ENCODE results near the gene CBFB.
"Not testable (repeated sequence)": the region's sequence is repeated elsewhere in the genome, so short reads cannot be mapped to it uniquely, and the experiment has no call there.

The CBFB gene

DNA sequence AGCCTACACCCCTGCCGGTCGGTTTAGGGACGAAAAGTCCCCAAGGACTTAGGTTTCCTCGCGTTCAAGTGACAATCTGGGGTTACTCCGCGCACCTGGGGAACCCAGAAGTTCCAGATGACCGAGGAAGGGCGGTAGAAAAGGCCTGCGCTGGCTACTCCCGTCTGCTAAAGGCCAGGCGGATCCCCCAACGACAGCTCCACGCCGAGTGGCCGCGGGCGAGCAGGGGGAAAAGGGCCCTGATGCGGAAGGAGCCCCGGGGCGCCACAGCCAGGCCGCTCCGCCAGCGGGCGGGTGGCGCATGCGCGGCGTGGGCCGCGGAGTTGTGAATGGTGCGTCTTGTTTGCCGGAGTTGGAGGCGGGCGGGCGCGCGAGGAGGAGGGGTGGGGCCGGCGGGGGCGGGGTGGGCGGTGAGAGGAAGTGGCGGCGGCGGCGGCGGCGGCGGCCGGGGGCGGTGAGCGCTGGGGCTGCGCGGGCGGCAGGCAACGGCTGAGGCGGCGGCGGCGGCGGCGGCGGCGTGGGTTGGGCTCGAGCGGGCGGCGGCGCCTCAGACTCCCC lies at the start of gene CBFB:
CBFB (plus strand) TSS at position 454 of the 558 bp plus-strand sequence. CDS start 259 bp downstream, outside the sequence.
- DNase-seq (ENCODE audit: low spot score) = peak; percentile 87

DNA sequence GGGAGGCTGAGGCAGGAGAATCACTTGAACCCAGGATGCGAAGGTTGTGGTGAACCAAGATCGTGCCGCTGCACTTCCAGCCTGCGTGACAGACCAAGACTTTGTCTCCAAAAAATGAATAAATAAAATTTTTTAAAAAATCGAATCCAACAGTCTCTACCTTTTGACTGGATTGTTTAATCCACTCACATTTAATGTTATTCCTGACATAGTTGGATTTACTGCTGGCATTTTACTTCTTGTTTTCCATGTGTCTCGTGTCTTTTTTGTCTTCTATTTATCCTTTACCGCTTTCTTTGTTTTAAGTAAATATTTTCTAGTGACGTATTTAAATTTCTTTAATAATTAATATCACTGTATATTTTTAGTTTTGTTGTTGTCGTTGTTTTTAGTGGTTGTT lies 45.9 kb upstream of the CBFB start:
- DNase-seq (ENCODE audit: low spot score) = no peak

DNA sequence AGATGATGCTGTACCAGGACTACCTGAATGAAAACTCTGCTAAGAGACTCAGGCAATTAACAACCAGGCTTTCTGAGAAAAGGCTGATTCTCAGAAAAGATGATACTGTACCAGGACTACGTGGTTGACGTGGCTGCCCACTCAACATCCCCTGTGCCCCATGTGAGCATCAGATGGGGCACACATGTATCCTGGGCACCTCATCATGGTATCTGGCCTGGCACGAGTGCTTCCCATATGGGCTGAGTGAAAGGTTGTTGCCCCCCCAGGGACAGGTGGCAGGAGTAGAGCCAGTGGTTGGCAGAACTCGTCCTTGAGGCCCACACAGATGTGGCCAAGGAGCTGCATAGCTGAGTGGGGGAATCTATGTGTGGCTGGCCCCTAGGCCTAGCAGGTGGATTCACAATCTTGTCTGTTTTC lies 44.0 kb upstream of the CBFB start:
- DNase-seq (ENCODE audit: low spot score) = no peak

DNA sequence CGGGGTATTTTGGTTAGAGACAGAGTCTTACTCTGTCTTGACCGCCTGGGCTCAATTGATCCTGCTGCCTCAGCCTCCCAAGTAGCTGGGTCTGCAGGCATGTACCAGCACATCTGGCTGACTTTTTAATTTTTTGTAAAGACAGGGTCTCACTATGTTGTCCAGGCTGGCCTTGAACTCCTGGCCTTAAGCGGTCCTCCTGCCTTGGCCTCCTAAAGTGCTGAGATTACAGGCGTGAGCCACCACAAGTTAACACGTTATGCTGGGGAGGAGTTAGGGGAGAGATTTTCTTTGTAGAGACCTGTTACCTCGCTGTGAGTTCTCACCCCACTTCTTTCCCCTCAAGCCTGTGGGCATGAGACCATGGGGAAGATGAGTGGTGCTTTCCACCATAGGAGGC lies 42.4 kb upstream of the CBFB start:
- no peak for DNase-seq (ENCODE audit: low spot score)

DNA sequence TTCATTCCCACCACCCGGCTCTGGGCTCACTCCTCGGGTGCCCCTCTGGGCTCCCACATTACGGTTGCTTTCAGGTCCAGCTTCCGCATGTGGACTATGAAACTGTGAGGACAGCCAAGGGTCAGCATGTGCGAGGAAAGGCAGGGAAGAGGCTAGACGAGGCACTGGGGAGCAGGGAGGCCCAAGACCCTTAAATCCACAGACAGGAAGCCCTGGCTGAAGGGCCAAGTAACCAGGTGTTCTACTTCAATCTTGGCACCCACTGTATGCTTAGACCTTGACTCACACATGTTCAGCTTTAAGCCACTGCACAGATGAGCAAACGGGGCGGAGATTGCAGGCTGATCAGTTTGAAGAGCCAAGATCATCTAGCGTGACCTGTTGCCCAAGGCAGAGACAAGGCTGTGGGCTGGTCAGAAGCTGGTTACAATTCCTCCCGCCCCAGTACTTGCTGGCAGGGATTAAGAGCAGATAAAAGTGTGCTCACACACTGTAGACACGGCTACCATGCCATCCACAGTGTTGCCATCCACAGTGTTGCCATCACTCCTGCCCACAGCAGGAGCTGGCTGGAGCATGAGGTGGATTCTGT lies 40.7 kb upstream of the CBFB start, which contains the start of gene CES4A:
CES4A (plus strand) TSS at position 393 of the 592 bp plus-strand sequence; CDS start at position 577, 184 bp downstream.
- DNase-seq (ENCODE audit: low spot score) = no peak

DNA sequence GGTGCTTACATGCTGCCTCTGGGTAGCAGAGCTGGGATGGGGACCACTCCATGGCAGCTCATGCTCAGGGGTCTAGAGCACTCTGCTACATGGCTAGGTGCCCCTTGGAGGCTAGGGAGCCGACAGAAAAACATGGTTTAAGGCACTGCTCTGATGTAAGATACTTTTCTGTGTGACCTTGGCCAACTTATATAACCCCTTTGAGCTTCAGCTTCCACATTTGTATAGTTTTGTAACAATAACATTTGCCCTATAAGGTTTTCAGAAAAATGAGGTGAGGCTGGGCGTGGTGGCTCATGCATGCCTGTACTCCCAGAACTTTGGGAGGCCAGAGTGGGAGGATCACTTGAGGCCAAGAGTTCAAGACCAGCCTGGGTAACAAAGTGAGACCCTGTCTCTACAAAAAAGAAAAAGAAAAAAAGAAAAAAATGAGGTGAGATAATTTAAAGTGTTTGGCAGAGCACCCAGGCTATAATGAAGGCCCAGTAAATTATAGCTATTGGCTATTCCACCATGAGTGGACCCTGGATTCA lies 37.3 kb upstream of the CBFB start:
- no peak for DNase-seq (ENCODE audit: low spot score)

DNA sequence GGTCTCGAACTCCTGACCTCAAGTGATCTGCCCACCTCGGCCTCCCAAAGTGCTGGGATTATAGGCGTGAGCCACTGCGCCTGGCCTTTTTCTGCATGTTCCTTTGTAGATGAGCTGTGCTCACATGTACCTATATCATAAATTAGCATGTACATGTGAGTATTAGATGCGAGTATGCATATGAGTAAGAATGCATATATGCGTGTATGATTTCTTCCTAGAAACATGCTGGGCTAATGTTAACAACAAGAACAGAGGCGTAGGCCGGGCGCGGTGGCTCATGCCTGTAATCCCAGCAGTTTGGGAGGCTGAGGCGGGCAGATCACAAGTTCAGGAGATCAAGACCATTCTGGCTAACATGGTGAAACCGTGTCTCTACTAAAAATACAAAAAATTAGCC lies 35.4 kb upstream of the CBFB start:
- DNase-seq (ENCODE audit: low spot score) = not testable (repeated sequence)

DNA sequence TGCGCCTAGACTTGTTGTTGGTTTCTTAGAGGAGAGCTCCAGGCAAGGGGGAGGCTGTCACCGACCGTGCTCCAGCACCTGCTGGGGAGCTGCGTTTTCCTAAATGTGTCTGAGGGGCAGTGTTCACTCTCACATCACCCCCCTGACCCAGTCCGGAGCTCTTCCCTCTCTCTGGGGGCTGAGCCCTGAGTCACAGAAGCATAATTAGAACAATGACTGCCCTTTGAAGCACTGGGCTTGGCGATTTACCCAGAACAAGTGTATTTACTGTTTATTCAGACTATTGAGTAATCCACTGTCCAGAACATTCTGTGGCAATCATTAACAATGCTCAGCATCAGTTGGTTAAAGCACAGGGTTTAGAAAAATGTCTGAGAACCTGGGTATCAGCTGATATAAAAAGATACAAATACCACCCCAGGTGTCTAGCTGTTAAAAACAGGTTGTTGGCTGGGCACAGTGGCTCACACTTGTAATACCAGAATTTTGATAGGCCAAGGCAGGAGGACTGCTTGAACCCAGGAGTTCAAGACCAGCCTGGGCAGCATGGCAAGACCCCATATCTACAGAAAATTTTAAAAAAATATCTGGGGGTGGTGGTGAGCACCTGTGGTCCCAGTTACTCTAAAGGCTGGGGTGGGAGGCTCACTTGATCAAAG lies 32.5 kb upstream of the CBFB start:
- peak; percentile 100 for DNase-seq (ENCODE audit: low spot score)

DNA sequence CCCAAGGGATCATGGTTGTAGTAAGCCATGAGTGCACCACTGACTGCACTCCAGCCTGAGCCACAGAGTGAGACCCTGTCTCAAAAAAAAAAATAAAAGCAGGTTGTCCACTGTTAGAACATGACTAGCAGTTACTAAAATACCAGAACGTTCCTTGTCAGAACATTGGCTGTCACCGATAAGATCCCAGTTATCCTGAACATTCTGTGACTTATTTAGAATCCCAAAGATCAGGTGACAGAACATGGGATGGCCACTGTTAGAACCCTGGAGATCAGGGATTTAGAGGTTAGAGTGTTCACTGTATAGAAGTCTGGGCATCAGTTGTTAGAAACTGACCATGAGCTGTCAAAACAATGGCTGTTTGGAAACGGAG lies 32.0 kb upstream of the CBFB start:
- DNase-seq (ENCODE audit: low spot score) = peak; percentile 58

DNA sequence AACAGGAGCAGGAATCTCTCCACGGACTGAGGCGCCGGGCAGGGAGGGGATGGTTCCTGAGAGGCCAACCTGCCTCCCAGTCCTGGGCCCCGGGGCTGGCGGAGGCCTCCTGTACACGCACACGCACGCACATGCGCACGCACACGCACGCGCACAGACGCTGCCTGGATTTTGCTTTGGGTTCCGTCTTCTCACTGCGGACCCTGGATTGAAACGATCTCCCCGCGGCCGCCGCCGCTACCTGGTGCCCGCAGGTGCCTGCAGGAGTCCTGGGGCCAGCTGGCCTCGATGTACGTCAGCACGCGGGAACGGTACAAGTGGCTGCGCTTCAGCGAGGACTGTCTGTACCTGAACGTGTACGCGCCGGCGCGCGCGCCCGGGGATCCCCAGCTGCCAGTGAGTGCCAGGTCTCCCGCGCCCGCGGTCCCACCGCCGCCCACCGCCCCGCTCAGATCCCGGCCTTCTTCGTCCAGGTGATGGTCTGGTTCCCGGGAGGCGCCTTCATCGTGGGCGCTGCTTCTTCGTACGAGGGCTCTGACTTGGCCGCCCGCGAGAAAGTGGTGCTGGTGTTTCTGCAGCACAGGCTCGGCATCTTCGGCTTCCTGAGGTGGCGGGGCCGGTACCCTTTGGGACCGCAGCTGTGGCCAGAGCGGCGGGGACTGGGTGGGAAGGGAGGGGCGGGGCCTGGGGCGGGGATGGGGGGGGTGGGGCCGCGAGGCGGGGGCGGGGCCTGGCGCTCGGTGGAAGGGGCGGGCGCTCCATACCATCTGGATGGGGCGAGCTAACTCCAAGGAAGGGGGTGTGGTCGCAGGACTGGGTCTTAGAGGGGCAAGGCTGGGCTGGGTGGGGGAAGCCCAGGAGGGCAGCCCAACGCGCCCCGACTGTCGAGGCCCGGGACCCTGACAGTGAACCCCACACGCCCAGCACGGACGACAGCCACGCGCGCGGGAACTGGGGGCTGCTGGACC lies 28.3 kb upstream of the CBFB start:
- DNase-seq (ENCODE audit: low spot score) = peak; percentile 42

DNA sequence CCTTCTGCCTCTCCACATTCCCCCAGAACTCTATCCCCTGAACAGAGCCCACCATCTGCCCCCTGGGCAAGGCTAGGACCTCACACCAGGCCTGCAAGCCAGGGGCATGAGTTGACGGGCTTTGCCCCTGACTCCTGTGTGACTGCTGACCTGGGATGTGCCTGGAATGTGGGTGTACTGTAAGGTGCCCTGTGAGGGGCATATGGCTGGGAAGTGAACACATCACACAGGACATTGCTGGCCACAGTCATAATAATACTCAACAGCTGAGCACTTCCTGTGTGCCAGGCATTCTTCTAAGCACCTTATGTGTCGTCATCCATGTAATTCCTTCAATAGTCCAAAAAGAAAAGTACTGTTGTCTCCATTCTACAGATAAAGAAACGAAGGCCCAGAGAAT lies 27.2 kb upstream of the CBFB start:
- DNase-seq (ENCODE audit: low spot score) = no peak

DNA sequence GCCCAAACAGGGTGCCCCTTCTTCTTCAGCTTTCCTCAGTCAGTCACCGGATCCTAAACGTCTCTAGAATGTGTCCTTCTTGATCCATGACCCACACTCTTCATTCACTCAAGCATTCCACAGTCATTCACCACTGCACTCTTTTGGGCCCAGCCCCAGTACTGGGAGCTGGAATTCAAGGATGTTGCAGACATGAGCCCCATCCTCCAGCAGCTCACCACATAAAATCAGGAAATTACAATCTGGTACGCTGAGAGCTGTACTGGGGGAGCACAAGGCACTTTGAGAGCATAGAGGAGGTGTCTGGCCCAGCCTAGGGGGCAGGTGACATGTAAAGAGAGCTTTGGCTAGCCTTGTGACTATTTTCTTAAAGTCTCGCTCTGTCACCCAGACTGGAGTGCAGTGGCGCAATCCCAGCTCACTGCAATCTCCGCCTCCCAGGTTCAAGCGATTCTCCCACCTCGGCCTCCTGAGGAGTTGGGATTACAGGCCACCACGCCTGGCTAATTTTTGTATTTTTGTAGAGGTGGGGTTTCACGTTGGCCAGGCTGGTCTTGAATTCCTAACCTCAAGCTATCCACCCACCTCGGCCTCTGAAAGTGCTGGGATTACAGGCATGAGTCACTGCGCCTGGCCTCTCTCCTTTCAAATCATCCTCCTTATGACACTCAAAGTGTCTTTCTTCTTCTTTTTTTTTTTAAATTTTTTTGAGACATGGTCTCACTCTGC lies 21.9 kb upstream of the CBFB start:
- DNase-seq (ENCODE audit: low spot score) = no peak

DNA sequence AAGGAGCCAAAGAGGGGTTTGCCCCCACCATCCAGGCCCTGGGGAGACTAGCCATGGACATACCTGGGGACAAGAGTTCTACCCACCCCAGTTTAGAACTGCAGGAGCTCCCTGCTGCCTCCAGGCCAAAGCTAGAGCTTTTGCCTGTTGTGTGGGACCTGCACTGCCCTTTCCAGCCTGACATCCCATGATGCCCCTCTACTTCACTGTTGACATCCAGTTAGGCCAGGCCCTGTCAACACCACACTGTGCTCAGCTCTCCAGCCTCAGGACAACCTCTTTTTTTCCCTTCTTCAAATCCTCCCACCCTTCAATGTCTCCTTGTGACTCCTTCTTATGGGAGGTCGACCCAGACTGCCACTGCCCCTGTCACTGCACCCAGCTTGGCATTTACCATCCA lies 19.8 kb upstream of the CBFB start:
- no peak for DNase-seq (ENCODE audit: low spot score)

DNA sequence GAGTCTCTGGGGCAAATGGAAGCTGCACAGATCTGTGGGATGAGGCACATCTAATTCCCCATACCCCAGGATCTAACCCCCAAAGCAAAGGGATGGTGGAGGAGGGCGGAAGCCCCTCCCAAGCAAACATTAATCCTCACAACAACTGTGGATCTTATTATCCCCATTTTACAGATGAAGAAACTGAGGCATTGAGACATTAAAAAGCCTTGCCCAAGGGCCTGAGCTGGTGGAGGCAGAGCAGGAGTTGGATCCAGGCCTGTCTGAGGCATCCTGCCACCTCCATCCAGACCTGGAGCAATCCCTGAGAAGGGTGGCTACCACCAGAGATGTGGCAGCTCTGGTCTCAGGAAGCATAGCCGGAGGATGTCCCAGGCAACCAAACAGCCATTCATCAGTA lies 17.7 kb upstream of the CBFB start:
- no peak for DNase-seq (ENCODE audit: low spot score)

DNA sequence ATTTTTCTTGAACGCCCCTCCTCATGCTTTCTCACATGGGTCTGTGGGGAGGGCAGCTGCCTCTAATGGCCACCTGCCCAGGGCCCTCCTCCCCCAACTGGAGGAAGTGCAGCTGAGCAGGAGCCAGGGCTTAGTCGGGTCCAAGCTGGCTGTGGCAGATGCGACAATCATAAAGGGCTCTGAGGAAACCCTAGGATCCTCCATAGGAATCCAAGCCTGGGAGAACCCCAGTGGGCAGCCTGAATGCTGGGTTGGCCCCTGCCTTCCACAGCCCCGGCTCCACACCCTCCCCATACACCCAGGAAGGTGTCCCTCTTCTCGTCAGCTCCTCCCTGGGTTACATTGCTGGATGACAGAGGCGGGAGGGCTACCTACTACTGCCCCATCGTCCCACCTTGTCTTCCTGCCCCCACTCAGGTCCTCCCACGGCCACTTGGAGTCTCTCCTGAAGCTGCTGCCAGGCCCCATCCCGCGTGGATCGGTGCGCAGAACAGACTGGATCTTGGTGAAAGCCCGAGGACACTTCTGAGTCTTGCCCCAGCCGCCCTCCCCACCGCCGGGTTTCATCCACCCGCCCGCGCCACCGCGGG lies 15.6 kb upstream of the CBFB start:
- peak; percentile 38 for DNase-seq (ENCODE audit: low spot score)

DNA sequence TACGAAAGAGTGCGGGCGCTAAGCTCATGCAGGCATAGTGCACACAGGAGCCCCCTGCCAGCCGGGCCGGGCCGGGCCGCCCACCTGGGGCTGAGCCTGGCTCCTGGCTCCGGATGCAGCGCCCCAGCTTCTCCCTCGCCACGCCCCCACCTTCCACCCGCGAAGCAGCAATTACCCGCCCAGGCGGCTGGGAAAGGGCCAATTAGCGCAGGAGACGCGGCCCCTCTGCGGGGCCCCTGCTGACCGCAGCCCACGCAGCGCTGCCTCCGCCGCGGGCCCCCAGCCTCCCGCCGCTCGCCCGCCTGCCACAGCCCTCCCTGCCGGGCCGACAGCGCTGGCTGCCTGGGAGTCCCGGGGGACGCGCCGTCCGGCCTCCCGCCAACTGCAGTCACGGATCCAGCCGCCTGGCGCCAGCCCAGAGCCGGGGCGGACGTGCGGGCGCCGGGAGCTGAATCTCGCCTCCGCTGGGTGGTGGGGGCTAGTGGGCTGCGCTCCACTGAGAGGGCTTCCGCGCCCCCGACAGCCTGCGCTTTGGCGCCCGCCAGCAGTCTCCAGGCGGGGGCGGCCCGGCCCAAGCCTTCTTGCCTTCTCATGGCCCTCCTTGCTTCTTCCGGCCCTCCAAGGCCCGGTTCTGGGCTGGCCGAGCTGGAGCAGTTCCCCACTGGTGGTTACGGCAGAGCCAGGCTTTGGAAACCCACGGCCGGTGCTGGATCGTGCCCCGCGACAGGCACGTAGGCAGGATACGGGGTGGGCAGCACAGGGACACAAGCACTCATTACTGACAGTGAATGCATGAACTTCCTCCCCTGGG lies 14.9 kb upstream of the CBFB start:
- peak; percentile 25 for DNase-seq (ENCODE audit: low spot score)

DNA sequence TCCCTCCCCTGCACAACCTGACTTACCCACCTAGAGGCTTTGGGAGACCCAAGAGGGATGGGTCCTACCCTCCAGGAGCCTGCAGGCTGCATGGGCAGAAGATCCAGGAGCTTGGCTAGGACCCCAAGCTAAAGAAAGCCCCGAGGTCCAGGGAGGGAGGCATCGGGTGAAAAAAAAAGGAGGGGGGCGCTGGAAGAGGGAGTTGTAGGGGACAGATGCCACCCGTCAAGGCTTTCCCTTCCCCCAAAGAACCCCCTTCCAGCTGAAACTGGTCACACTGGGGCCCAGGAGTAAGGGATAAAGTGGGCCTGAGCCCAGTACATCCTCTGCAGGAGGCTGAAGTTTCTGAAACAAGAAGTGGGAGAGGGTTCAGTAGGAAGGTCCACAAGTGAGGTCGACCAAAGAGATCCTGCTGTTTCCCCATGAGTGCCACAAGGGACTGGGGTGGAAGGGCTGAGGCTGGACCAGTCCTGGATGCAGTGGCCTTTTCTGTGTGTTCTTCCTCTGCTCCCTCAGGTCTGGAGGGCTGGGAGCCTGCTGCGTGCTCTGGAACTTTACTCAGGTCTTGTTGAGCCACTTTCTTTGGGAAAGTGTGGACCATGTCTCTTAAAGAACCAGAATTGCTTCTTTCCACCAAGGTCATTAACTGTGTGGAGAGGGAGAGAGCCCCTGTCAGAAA lies 14.2 kb upstream of the CBFB start:
- DNase-seq (ENCODE audit: low spot score) = no peak

DNA sequence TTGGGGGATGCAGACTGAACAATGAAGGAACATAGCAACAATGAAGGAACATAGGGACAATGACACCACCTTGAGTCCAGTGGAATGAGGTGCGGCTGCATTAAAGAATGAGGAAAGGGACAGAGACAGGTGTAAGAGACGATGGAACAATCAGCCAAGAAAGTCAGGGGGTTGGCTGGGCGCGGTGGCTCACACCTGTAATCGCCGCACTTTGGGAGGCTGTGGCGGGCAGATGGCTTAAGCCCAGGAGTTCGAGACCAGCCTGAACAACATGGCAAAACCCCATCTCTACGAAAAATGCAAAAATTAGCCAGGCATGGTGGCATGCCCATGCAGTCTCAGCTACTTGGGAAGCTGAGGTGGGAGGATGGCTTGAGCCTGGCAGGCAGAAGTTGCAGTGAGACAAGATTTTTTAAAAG lies 13.6 kb upstream of the CBFB start:
- DNase-seq (ENCODE audit: low spot score) = no peak

DNA sequence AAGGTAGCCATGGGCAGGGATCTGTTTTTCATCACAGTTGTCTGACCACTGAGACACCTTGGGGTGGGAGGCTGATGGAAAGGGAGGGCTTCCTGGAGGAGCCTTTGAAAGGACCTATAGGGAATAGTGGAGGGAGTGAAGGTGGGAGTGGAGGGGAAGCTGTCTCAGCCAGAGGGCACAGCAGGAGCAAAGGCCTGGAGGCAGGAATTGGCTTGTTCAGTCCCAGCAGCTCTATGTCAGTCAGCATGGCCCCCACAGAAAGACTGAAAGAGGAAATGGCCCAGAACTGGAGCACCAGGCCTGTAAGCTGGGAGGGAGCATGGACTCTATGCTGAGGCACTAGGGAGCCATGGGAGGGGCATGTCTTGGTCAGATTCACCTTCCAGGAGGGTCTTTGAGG lies 12.8 kb upstream of the CBFB start:
- no peak for DNase-seq (ENCODE audit: low spot score)
